Measurements from ENCODE around the gene ZYX. TPM values are rescaled to one million over a fixed set of nuclear protein-coding genes. Genes with fewer than 3 reads are reported as not detected.

Gene ZYX
- total RNA-seq, 1 donor from 2014 or later, result 290 TPM

DNA sequence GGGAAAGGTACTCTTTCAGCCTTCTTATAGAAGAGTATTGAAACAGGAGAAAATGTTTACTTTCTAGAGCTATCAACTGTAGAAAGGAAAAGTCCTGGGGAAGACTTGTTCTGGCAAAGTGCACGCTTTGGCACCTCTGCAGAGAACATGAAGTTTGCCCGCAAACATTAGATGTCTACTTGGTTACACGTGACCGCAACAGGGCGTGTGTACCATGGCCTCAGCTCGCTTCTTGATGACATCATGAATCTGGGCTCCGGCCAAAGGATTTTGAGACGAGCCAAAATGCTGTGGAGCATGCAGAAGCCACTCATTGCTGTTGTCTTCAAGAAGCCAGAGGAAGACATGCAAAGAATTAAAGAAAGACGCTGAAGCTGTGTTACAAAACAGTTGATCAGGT lies 53.5 kb downstream of the ZYX start:
- DNase-seq (ENCODE audit: low spot score in 2 of 2, unreplicated experiment in 2 of 2), result no peak
- H3K4me1 Mint-ChIP-seq, result no peaks in the 10 kb centered on the region
- H3K9me3 Mint-ChIP-seq, result peaks cover 4% of the 10 kb centered on the region
- no peaks in the 10 kb centered on the region for H3K27me3 Mint-ChIP-seq (ENCODE audit: low read depth)
- H3K27ac Mint-ChIP-seq, result no peak overlapping the region
- H3K36me3 Mint-ChIP-seq, result no peaks in the 10 kb centered on the region
- no peak for TF ChIP-seq CTCF (IDR thresholded peaks at IDR 0.05; ENCODE audit: unreplicated experiment)
- H3K4me3 Mint-ChIP-seq, result no peak overlapping the region

- Mint-ChIP-seq H3K4me3 (no peak overlapping the region), H3K27me3 (ENCODE audit: low read depth) (no peaks in the 10 kb centered on the region), H3K27ac (no peak overlapping the region), H3K4me1 (no peaks in the 10 kb centered on the region), H3K36me3 (no peaks in the 10 kb centered on the region), H3K9me3 (peaks cover 4% of the 10 kb centered on the region)
- no peak for DNase-seq (ENCODE audit: low spot score in 2 of 2, unreplicated experiment in 2 of 2)
- no peak for TF ChIP-seq CTCF (IDR thresholded peaks at IDR 0.05; ENCODE audit: unreplicated experiment)
Measured at GRCh38 chr7:143435266-143435665, 54.1 kb downstream of the ZYX start.

GRCh38 chr7:143436325-143436946 lies 55.3 kb downstream of the ZYX start:
- Mint-ChIP-seq H3K9me3 (peaks cover 4% of the 10 kb centered on the region), H3K4me1 (no peaks in the 10 kb centered on the region), H3K4me3 (no peak overlapping the region), H3K27ac (no peak overlapping the region), H3K27me3 (ENCODE audit: low read depth) (peaks cover 2% of the 10 kb centered on the region), H3K36me3 (no peaks in the 10 kb centered on the region)
- TF ChIP-seq CTCF (IDR thresholded peaks at IDR 0.05; ENCODE audit: unreplicated experiment), result no peak
- no peak for DNase-seq (ENCODE audit: low spot score in 2 of 2, unreplicated experiment in 2 of 2)

- Mint-ChIP-seq H3K9me3 (peaks cover 4% of the 10 kb centered on the region), H3K4me3 (no peak overlapping the region)
Measured at GRCh38 chr7:143437578-143437977, 56.4 kb downstream of the ZYX start.

GRCh38 chr7:143439866-143440265 lies 58.7 kb downstream of the ZYX start:
- Mint-ChIP-seq H3K9me3 (peaks cover 4% of the 10 kb centered on the region), H3K36me3 (no peaks in the 10 kb centered on the region), H3K27me3 (ENCODE audit: low read depth) (peaks cover 2% of the 10 kb centered on the region), H3K4me3 (no peak overlapping the region), H3K4me1 (no peaks in the 10 kb centered on the region), H3K27ac (no peak overlapping the region)
- TF ChIP-seq CTCF (IDR thresholded peaks at IDR 0.05; ENCODE audit: unreplicated experiment), result no peak
- DNase-seq (ENCODE audit: low spot score in 2 of 2, unreplicated experiment in 2 of 2), result no peak

More at GRCh38 chr7:143437578-143437977, 56.4 kb downstream of the ZYX start:
- Mint-ChIP-seq H3K36me3 (no peaks in the 10 kb centered on the region), H3K4me1 (no peaks in the 10 kb centered on the region), H3K27me3 (ENCODE audit: low read depth) (peaks cover 2% of the 10 kb centered on the region), H3K27ac (no peak overlapping the region)
- no peak for DNase-seq (ENCODE audit: low spot score in 2 of 2, unreplicated experiment in 2 of 2)
- TF ChIP-seq CTCF (IDR thresholded peaks at IDR 0.05; ENCODE audit: unreplicated experiment), result no peak

Small RNAs within 50 kb of the gene (microRNA-seq; reads per million reads assigned to microRNA genes)
- not detected for gene MIR6892

Other genes starting within 250 kb of the ZYX start
- not detected in 3 replicates for gene PIP, start 249.3 kb upstream of the ZYX start, total RNA-seq
- gene TAS2R39, start 197.9 kb upstream of the ZYX start, total RNA-seq, result not detected in 3 replicates
- gene TAS2R40, start 159.3 kb upstream of the ZYX start, total RNA-seq, result not detected in 3 replicates
- 86.7 to 98.8 TPM (median 92.8 TPM) in 3 replicates for gene GSTK1, start 117.9 kb upstream of the ZYX start, total RNA-seq
- 6.1 to 10.1 TPM (median 7.9 TPM) in 3 replicates for gene TMEM139, start 96.4 kb upstream of the ZYX start, total RNA-seq
- gene CASP2, start 93.0 kb upstream of the ZYX start, total RNA-seq, result 53.3 to 56.5 TPM (median 55.4 TPM) in 3 replicates
- 0.07 to 0.16 TPM (median 0.11 TPM) in 3 replicates for gene CLCN1, start 65.2 kb upstream of the ZYX start, total RNA-seq
- 5.6 to 6.1 TPM (median 5.8 TPM) in 3 replicates for gene FAM131B, start 18.6 kb upstream of the ZYX start, total RNA-seq
- 23.2 to 28.8 TPM (median 27.3 TPM) in 3 replicates for gene EPHA1, start 27.5 kb downstream of the ZYX start, total RNA-seq
- gene TAS2R60, start 62.1 kb downstream of the ZYX start, total RNA-seq, result not detected in 3 replicates
- not detected in 3 replicates for gene TAS2R41, start 96.5 kb downstream of the ZYX start, total RNA-seq
- 1.3 to 1.6 TPM (median 1.4 TPM) in 3 replicates for gene CTAGE15, start 190.5 kb downstream of the ZYX start, total RNA-seq
- 1.6 to 1.9 TPM (median 1.7 TPM) in 3 replicates for gene TCAF2, start 239.6 kb downstream of the ZYX start, total RNA-seq

All from mesothelial cell of epicardium (in vitro differentiated cells).